Spinal cord (tissue), 10 donors: Measurements from ENCODE around the gene HPS3. TPM values are rescaled to one million over a fixed set of nuclear protein-coding genes. Genes with fewer than 3 reads are reported as not detected.

Experiments
- DNase-seq, 6 donors: peaks; one replicate each; pipeline versions ENCODE4 v3.0.0 to v3.0.0-alpha.2; 2013 to 2015; ENCODE audit warnings: low spot score in 6 of 6, low read depth in 4 of 6
- H3K27ac ChIP-seq: one replicate; pipeline ENCODE4 v1.5.1; 2013; ENCODE audit warnings: low read depth, low read length, control low read depth
- H3K27me3 ChIP-seq: one replicate; pipeline ENCODE4 v1.6.1; 2013; ENCODE audit warnings: low read length; ENCODE audit not compliant: control insufficient read depth, insufficient read depth
- H3K36me3 ChIP-seq: one replicate; pipeline ENCODE4 v1.6.1; 2013; ENCODE audit warnings: low read length; ENCODE audit not compliant: control insufficient read depth, insufficient read depth
- H3K4me1 ChIP-seq: one replicate; pipeline ENCODE4 v1.6.1; 2013; ENCODE audit warnings: low read length; ENCODE audit not compliant: control insufficient read depth, insufficient read depth
- H3K4me3 ChIP-seq: one replicate; pipeline ENCODE4 v1.5.1; 2013; ENCODE audit warnings: low read depth, low read length, control low read depth
- H3K9me3 ChIP-seq: one replicate; pipeline ENCODE4 v1.6.1; 2013; ENCODE audit warnings: low read length; ENCODE audit not compliant: control insufficient read depth, insufficient read depth
- WGBS: methylation state at CpG from one replicate; pipeline ENCODE4 v1.1.5; 2013; ENCODE audit warnings: missing lambda C conversion rate; ENCODE audit not compliant: insufficient coverage; 5-methylcytosine and 5-hydroxymethylcytosine counted together
- polyA plus RNA-seq, 2 donors: library from polyadenylated mRNA; unstranded; fragments of 120-200 nt; gene quantifications; one replicate each; pipeline ENCODE4 v1.2.1, GENCODE V29; 2013; ENCODE audit not compliant: insufficient read length in 2 of 2
- total RNA-seq, 2 donors: library from RNA; depleted of rRNA in 1 of 2; stranded (reverse); fragments of 120-200 nt in 1 of 2; fragments of >200 nt in 1 of 2; gene quantifications; one replicate each; pipeline versions ENCODE4 v1.2.3 to v1.2.4, GENCODE V29; 2013 to 2014
- donor health status: healthy.

HPS3 gene
- total and polyA plus RNA-seq, 4 donors = 21.6 to 28.5 (median 25.5) TPM

DNA sequence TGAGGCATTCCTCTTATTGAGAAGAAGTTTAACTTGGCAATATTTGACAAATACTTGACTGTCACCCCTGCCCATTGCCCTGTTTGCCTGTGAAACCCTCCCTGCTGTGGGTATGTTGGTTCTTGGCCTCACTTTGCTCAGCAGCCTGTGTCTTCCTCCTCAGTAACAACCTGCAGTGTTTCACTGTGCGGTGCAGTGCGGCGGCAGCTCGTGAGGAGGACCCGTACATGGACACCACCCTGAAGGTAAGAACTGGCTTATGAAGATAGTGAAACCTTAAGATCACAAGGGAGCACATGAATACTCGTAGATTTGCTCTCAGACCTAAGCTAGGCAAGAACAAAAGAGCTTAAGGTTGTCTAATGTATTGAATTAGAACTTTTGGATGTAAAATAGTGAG lies 21.0 kb downstream of the HPS3 start:
- Histone ChIP-seq H3K27me3 (no peaks in the 10 kb centered on the region), H3K4me3 (no peak overlapping the region), H3K4me1 (no peaks in the 10 kb centered on the region), H3K36me3 (peaks cover 8% of the 10 kb centered on the region), H3K27ac (no peak overlapping the region), H3K9me3 (no peaks in the 10 kb centered on the region)
- 93% methylated on average over 6 of the region's 6 CpGs for WGBS
- no peak for DNase-seq

- no peak for DNase-seq
- Histone ChIP-seq H3K4me1 (no peaks in the 10 kb centered on the region), H3K4me3 (no peak overlapping the region), H3K36me3 (peaks cover 8% of the 10 kb centered on the region), H3K27me3 (no peaks in the 10 kb centered on the region), H3K9me3 (no peaks in the 10 kb centered on the region), H3K27ac (no peak overlapping the region)
- 42% methylated on average over 2 of the region's 2 CpGs for WGBS
Measured at GRCh38 chr3:149151843-149152242, 22.4 kb downstream of the HPS3 start.

GRCh38 chr3:149152420-149152819 lies 23.0 kb downstream of the HPS3 start:
- Histone ChIP-seq H3K27ac (no peak overlapping the region), H3K36me3 (peaks cover 8% of the 10 kb centered on the region), H3K4me3 (no peak overlapping the region), H3K4me1 (no peaks in the 10 kb centered on the region), H3K27me3 (no peaks in the 10 kb centered on the region), H3K9me3 (no peaks in the 10 kb centered on the region)
- 100% methylated on average over 1 of the region's 2 CpGs for WGBS
- no peak for DNase-seq

- no peak for DNase-seq
- Histone ChIP-seq H3K27ac (no peak overlapping the region), H3K36me3 (peaks cover 10% of the 10 kb centered on the region), H3K9me3 (no peaks in the 10 kb centered on the region), H3K27me3 (no peaks in the 10 kb centered on the region), H3K4me3 (no peak overlapping the region), H3K4me1 (no peaks in the 10 kb centered on the region)
Measured at GRCh38 chr3:149153402-149153801, 24.0 kb downstream of the HPS3 start.

DNA sequence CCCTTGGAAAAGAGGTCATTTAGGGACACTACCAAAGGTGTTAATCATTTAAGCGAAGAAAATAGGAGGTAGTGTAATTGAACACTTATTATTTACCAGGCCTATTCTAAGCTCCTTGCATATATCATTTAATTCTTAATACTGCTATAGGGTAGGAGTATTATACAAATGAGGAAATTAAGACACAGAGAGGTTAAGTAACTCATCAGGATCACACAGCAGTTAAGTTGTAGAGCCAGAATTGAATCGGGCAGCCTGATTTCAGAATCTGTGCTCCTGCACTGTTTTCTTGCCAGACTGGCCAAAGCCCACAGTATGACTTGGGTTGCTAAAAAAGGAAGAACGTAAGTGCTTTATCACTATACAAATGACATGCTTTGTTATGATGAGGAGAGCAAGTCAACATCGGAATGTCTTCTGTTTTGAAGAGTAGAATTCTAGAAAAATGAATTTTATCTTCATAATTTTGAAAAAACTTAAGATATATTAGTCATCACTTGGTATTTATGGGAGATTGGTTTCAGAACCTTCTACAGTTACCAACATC lies 31.4 kb downstream of the HPS3 start:
- Histone ChIP-seq H3K27ac (no peak overlapping the region), H3K4me1 (no peaks in the 10 kb centered on the region), H3K36me3 (peaks cover 9% of the 10 kb centered on the region), H3K27me3 (no peaks in the 10 kb centered on the region), H3K4me3 (no peak overlapping the region), H3K9me3 (no peaks in the 10 kb centered on the region)
- no peak for DNase-seq
- 100% methylated on average over 1 of the region's 4 CpGs for WGBS

DNA sequence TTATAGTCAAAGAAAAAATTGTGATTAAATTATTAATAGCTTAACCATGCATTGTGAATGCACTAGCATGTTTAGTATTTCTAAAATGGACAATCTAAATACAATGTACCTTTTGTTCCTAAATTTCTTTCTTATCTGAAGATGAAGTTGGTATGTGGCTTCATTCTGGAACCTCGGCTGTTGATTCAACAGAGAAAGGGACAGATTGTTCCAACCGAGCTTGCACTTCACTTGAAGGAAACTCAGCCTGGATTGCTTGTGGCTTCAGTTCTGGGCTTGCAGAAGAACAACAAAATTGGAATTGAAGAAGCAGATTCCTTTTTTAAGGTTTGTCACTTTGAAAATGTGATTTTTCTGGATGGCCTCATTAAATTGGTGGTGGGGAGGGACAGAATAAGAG lies 32.6 kb downstream of the HPS3 start:
- Histone ChIP-seq H3K27me3 (no peaks in the 10 kb centered on the region), H3K36me3 (peaks cover 9% of the 10 kb centered on the region), H3K27ac (no peak overlapping the region), H3K4me1 (no peaks in the 10 kb centered on the region), H3K4me3 (no peak overlapping the region), H3K9me3 (no peaks in the 10 kb centered on the region)
- 45% methylated on average over 2 of the region's 2 CpGs for WGBS
- no peak for DNase-seq

GRCh38 chr3:149163066-149163465 lies 33.6 kb downstream of the HPS3 start:
- no CpG with 5 or more reads among the region's 1 CpG for WGBS
- Histone ChIP-seq H3K27me3 (no peaks in the 10 kb centered on the region), H3K9me3 (no peaks in the 10 kb centered on the region), H3K27ac (no peak overlapping the region), H3K36me3 (peaks cover 9% of the 10 kb centered on the region), H3K4me3 (no peak overlapping the region), H3K4me1 (no peaks in the 10 kb centered on the region)
- DNase-seq = no peak

DNA sequence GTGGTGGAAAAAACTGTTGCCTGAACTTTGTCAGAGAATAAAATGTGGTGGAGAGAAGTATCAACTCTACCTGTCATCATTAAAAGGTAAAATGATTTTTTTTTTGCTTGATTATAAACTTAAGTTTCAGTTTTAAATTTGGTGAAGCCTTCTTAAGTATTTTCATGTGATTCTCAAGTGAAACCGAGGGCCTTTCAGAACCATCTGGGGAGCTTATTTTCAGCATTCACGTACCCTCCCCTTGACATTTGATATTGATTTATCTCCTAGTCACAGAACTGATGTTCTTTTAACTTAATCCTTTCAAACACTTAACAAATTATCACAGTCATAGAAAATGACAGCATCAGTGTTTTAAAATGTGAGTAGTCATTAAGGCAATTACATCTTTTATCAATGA lies 38.5 kb downstream of the HPS3 start:
- no peak overlapping the region for H3K27ac ChIP-seq
- peaks cover 2% of the 10 kb centered on the region for H3K36me3 ChIP-seq
- WGBS = no CpG with 5 or more reads among the region's 2 CpGs
- H3K9me3 ChIP-seq = no peaks in the 10 kb centered on the region
- no peaks in the 10 kb centered on the region for H3K4me1 ChIP-seq
- no peaks in the 10 kb centered on the region for H3K27me3 ChIP-seq
- H3K4me3 ChIP-seq = no peak overlapping the region
- DNase-seq = no peak

- no peak for DNase-seq
- Histone ChIP-seq H3K36me3 (no peaks in the 10 kb centered on the region), H3K4me1 (no peaks in the 10 kb centered on the region), H3K27me3 (no peaks in the 10 kb centered on the region), H3K9me3 (no peaks in the 10 kb centered on the region), H3K27ac (no peak overlapping the region), H3K4me3 (no peak overlapping the region)
- WGBS = no CpG with 5 or more reads among the region's 7 CpGs
Measured at GRCh38 chr3:149170672-149171071, 41.2 kb downstream of the HPS3 start.

DNA sequence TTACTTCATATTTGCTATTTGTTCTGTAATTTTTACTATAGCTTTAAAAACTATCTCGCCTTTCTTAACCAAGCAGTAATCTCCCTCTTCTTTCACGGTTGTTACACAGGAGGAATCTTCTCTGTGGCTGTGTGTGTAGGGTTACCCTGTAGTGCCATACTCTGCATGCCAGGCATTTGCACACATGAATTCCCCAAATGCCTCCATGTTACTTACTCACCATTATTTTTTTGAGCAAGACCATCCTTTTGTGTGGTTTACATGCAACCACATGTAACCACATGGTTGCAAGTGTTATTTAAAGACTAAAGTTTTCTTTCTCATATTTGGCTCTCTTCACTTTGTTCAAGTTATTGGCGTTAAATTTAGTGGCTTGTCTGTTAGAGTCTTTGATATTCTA lies 45.5 kb downstream of the HPS3 start:
- Histone ChIP-seq H3K4me1 (no peaks in the 10 kb centered on the region), H3K9me3 (peaks cover 2% of the 10 kb centered on the region), H3K27ac (no peak overlapping the region), H3K4me3 (no peak overlapping the region), H3K27me3 (no peaks in the 10 kb centered on the region), H3K36me3 (no peaks in the 10 kb centered on the region)
- no peak for DNase-seq
- no CpG with 5 or more reads among the region's 3 CpGs for WGBS
